ENCODE data around the gene MAML3.

MAML3 gene

DNA sequence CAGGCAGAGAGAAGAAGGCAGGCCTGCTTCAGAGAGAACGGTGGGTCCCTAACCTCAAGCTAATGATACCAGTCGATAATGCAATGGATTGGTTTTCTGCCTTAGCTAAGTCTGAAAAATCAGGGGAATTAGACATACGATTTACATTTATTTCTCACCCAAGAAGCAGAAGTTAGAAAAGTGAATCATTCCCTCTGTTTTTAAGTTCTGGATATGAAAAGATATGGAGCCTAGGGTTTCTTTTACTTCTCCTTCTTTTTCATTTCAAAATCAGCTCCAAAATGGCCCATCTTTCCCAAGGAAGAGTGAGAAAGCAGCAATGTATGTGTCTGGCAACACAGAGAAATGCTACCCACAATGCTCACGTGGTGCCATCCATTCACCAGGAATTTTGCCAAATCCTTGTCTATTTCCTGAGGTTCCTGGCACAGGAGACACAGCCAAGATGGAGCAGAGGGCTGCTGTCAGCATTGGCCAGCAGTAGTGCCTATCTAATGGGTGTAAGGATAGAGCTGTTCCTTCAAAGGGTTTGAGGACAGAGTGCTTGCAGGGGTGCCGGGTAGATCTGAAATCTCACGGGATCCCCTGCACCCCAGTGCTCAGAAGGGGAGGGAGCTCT, 231.5 kb downstream of the MAML3 start:
- DNase-seq (ENCODE audit: low read depth, low spot score): peak; percentile 76

DNA sequence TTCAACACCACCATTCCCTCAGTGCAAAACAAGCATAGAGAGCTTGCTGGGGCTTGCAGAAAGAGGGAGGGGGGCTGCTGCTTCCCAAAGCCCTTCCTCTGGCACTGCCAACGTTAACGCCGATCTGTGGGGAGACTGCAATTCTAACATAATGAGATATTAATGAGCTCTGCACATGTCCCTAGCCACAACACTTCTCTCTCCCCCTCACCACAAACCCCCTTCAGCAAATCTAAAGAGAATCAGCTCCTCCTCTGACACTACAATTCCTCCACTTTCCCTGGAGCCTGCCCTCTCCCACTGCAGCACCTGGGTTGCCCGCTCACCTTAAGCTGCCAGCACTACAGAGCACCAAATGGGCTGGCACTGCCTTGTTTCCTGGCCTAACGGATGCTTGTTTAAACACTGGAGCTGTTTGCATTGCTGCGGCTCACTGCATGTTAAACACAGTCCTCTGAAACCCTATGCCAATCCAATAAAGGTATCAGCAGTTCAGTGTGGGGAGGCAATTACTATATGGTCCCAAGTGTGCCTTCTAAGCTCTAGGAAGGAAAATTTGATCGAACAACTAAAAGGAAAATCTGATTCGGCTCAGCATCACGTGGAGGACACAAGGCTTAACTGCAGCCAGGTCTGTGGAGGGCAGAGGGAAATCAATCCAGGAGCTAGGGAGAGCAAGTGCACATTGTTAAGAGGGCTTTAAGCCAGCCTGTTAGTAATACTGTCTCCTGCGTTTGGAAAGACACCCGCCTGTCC, 232.4 kb downstream of the MAML3 start:
- no peak for DNase-seq (ENCODE audit: low read depth, low spot score)

DNA sequence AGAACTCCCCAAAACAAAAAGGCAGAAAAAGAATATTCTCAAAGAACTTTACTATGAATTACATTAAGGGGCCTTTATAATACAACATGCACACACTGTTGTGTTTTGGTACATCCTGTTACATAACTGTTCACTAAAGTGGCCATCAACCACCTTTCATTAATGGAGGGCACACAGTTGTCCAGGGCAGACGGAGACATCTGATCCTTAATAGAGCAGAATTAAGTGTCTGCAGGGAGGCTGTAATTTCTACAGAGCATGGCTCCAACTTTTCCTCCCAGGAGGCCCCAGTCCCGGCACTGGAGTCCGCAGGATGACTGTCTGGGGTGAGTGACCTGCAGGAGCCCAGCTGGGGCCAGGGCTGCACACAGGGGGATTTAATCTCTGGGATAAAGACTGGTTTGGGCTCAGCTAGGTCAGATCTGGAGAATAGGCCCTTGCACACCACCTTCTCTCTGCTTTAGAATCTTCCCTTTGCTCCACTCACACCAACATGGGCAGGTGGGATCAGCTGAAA, 233.4 kb downstream of the MAML3 start:
- DNase-seq (ENCODE audit: low read depth, low spot score): no peak

DNA sequence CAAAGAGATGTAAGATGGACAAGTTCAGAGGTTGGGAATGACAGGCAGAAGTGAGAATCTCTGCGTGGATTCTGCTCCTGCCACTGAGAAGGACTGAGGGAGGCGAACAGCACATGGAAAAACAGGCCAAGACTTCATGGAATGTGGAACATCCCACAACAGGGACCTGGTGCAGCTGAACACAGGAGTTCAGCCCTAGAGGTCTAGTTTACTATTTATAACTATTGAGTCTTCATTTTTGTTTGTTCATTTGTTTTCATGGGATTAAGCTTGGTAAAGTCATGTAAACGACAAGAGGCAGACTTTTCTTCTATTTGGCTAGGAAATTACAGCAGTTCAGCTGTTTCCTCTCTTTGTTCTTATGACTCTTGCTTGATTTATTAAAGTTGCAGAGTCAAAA, 234.5 kb downstream of the MAML3 start:
- peak; percentile 75 for DNase-seq (ENCODE audit: low read depth, low spot score)

DNA sequence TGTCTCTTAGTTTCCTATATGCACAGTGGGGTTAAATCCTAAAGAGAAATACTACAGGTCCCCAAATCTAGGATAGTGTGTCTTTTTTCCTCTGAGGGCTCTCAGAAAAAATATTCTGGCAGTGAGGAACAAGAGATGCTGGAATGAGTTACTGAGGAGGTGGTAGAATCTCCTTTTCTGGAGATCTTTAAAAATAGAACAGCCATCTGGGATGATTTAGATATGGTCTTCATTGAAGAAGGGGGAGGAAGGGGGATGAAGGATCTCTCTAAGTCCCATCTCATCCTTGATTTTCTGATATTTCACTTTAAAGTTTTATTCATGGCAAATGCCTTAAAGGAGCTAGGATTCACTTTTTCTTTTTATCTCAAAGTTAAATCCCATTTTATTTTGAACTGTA, 235.0 kb downstream of the MAML3 start:
- no peak for DNase-seq (ENCODE audit: low read depth, low spot score)

DNA sequence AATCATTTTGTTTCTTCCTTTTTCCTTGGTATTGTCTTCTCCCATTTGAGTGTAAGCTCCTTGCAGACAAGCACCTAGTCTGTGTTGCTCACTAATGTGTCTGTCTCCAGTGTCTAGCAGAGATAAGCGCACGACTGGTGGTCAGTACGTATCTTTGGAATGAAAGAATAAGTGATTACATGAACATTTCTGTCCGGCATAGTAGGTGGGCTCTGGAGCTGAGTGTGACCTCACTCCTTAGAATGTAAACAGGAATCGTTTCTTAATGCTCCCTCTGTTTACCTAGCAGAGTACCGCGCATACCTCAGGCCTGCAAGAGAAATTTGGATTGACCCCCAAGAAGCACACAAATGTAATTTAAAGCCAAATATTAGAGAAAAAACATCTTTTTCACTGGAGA, 235.4 kb downstream of the MAML3 start:
- no peak for DNase-seq (ENCODE audit: low read depth, low spot score)

DNA sequence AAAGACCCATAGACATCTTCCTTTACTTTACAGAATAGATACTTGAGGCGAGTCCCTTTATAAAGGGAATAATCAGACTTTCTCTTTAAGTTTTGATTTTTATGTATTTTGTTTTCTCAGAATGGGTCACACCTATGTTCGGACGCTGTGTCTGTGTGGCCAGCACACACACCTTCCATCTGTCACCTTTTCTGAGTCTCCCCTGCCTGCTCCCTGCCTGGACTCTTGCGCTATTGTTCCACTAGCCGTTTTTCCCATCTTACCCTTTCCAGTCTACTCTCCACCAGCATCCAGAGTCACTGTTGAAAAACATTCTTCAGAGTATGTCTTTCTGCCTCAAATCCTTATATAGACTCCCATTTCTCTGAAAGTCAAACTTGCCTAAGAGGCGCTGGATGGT, 236.1 kb downstream of the MAML3 start:
- DNase-seq (ENCODE audit: low read depth, low spot score): no peak

DNA sequence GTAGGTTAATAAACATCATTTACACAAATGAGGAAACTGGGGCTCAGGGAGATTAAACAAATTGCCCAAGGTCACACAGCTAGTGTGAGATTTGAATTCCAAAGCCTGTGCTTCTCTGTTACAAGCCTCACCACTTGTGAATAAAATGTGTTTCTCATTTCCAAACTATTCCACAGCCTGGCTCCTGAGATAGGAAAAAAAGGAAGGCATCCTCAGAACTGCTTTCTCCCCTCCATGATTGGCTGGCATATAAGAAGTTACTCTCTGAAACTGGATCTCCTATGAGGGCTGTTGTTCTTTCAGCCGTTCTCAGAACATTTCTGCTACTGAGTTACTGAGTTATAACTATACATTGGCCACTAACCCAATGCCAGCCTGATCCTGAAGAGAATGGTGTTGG, 237.9 kb downstream of the MAML3 start:
- peak; percentile 6 for DNase-seq (ENCODE audit: low read depth, low spot score)

DNA sequence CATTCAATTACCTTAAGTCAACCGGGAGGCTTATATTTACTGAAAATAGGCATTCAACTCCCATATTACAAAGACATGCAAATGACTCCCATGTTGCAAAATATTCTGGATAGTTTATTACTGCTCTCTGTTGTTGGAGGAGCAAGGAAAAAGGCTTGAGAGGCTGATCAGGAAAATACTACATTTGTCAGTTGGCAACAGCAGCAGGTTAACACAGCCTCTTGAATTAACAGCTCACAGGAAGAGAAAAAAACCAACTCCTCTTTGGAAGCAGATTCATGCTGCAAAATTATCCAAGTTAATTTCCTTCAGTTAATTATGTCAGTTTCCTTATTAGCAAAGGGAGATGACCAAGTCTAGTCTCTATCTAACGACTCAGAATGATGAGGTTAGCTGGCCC, 238.9 kb downstream of the MAML3 start:
- DNase-seq (ENCODE audit: low read depth, low spot score): no peak

DNA sequence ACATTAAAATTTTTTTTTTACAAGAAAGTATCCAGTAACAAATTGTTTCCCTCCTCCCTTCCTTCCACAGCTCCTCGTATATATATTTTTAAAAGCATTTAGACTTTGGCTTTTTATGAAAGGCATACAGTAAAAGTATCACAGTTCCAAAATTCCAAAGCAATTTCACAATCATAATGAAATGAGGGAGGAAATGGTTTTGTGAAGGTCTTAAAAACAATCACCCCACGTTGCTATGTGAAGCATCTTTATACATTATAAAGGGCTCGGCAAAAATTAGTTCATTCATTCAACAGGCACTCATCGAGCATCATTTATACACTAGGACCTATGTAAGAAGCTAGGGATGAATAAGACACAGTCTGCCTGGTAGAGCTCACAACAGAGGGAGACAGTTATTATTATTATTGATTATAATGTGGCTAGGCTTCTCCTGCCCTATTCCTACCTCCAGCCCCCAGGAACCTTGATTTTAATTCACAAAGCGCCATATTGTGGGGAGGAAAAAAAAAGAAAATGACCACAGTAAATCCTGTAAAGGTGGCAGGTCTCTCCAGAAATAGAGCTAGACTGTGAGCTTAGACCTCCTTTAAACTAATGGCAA, 239.9 kb downstream of the MAML3 start:
- no peak for DNase-seq (ENCODE audit: low read depth, low spot score)

DNA sequence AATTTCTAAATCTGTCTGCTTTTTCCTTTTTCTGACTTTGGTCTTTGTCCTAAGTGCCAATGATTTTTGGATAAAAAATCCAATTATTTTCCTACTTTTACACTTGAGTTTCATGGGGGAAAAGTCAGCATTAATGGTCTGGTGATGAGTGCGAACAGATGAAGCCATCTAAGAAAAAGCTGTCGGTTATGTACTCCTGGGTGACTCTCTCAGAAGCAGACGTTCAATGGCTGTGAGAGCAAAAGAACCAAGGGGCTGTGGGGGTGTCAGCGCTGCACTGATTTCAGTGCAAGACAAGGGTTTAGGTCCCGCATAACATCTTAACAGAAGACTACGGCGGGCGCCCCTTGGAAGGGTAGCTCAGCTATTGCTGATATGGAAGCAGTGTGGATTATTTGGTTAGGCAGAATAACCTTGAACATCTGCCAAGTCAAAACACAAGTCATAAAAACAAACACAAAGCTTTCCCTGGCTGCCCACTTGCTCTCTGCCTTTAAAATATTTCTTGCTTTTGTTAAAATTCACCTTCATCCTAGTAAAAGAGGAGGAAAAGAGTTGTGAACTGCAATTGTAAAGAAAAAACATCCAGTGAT, 240.5 kb downstream of the MAML3 start:
- DNase-seq (ENCODE audit: low read depth, low spot score): no peak

DNA sequence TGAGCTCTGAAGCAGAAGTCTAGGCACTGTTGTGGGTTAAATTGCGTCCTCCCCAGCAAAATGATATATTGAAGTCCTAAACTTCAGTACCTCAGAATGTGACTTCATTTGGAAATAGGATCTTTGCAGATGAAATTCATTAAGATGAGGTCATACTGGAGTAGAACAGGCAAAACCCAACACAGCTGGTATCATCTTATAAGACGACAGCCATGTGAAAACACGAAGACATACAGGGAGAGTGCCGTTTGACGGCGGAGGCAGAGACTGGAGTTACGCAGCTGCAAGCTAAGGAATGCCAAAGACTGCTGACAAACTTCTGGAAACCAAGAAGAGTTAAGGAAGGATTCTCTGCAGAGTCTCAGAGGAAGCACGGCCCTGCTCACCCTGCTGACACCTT, 241.5 kb downstream of the MAML3 start:
- DNase-seq (ENCODE audit: low read depth, low spot score): no peak

DNA sequence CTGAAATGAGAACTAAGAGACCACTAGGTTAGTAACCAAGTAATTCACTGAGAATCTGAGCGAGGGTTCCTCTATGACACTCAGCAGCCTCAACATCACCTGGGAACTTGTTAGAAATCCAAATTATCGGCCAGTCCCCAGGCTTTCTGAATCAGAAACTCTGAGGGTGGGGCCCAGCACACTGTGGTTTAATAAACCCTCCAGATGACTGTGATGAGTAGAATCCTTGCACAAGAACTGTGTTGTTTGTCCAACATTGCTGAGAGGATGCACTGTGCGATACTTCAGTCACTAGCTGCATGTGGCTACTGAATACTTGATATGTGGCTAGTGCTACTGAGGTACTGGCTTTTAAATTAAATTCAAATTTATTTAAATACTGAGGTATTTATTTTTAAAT, 243.9 kb downstream of the MAML3 start:
- no peak for DNase-seq (ENCODE audit: low read depth, low spot score)

DNA sequence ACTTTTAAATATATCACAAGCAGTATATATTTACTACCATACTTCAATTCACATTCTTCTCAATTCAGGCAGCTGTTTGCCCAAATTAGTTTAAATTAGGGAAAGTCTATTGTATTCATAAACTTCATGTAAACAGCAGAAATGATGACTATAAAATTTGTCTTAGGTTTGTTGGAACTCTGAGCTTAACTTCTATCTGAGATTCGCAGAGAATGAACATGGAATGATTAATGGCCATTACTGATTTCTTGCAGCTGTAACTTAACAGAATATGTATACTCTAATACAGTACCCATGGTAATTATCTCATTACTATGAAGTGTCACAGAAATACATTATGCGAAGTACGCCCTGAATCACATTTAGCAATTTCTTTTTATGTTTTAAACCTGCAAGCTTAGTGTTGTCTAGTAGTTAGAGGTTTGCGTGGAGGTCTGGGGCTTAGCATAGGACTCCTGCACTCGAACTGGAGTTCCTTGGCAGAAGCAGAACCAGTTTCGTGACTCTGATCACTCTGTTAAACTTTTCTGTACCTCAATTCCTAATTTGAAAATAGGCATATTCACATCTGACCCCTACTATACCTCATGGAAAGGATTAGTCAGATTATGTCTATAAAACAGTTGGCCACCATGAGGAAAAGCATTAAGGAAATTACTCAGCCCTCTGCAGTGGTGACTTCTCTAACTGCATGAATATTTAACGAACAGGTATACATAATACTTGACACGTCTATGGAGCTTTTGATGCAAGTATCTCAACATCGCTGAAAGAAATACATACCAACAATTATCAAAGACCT, 245.1 kb downstream of the MAML3 start:
- no peak for DNase-seq (ENCODE audit: low read depth, low spot score)

DNA sequence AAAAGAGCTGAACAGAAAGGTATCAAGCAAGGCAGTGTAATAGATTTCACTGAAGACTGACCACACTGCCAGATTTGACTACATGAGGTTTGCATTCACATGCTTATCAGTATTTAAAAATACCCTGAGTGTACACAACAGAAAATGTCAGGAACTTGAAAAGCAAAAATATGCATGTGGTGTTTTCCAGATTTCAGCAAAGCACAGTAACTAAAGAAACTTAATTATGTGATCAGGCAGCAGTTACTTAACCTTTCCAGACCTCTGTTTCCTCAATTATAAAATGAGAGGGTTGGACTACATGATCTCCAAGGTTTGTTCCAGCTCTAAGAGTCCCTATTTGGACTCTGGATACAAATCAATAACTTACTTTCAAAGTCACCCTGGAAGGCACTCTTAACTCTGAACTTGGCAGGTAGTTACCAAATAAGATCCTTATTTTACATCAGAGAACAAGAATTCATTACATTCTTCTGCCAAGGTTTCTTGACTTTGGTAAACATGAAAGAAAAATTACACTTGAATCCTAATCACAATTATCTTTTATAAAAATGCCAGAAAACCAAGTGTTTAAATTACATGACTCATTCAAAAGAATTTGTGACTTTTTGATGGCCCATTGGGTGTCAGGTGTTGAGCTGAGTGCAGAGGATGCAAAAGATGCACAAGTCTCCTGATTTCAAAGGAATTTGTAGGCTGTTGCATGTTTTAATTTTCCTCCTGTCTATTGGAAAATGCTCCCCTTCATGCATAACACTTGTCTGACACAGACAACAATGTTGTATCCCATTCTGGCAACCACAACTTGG, 246.8 kb downstream of the MAML3 start:
- DNase-seq (ENCODE audit: low read depth, low spot score): peak; percentile 53

DNA sequence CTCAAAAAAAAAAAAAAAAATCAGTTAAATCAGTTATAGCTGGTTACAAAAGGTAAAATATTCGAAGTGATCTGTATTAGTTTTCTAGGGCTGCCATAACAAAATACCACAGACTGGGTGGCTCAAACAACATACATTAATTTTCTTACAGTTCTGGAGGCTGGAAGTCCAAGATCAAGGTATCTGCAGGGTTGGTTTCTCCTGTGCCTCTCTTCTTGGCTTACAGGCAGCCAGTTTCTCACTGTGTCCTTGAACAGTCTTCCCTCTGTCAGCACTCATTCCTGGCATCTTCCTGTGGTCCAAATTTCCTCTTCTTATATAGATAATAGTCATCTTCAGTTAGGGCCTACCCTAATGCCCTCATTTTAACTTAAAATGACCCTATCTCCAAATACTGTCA, 248.5 kb downstream of the MAML3 start:
- DNase-seq (ENCODE audit: low read depth, low spot score): no peak

DNA sequence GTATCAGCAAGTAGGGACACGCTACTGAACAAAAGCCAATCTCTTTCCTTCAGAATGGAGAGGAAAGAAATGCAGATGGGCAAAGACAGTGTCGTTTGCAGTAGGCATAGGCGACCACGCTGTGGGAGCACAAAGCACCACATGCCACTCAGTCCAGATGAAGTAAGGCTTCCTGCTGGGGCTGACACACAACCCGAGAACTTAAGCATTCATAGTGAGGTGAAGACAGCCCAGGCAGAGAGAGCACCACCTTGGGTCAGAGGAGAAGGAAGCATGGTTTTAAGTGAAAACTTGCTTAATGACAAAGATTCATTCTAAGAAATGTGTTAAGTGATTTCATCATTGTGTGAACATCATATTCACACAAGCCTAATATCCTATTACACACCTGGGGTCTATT, 249.6 kb downstream of the MAML3 start:
- DNase-seq (ENCODE audit: low read depth, low spot score): no peak

DNA sequence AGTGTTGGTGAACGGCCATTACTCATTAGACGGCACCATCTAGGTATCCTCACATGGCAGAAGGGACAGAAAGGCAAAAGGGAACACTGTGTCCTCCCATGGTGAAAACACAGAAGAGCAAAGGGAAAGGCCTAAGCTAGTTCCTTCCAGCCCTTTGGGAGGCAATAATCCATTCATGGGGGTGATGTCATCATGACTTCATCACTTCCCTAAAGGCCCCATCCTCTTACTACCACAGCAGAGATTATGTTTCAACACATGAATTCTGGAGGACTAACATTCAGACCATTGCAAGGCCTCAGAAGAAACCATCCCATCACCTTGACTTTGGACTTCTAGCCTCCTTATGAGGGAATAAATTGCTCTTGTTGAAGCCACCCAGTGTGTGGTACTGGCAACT, 250.1 kb downstream of the MAML3 start:
- DNase-seq (ENCODE audit: low read depth, low spot score): no peak

DNA sequence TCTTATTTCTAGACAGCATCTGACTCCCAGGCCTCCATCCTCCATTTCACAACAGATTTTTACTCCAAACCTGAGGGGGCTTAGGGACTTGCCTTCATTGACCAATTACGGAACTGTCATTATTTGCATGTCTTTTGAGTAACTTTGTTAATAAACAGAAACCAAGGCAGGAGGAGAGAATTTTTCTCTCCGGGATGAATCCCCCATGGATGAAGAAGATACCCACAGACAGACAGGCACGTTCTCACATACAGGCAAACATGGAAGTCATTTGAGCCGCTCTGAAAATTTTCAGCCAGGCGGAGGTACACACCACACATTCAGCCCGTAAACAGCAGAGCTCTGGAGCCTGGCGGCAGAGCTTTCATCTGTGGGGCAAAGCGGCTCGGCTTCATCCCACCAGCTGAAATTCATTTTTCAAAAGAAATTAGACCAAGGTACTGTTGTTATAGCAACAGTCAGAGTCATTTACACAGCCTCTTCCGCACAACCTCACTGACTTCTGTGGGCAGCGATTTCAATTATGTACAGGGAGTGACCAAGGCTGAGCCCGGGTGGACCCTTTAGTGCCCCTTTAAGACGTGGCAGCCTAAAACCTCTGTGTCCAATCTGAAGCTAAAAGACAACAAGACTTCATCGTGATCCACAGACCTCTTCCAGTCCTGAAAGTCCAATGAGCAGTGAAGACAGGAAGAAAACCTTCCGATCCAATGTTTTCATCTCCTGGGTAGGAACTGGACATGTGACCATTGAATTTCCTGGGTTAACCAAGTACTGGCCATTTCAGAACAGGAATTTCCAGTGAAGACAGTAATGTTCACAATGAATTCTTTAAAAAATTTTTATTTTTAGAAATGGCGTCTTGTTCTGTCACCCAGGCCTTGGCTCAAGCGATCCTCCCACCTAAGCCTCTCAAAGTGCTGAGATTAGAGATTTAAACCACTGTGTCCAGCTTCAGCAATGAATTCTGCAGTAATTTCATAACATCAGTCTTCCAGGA, 251.4 kb downstream of the MAML3 start:
- DNase-seq (ENCODE audit: low read depth, low spot score): peak; percentile 35
